NCI-H526 treated with DMSO at 0.1 percent for 48 hours (cell line): ENCODE data around the gene SEL1L2.

Experiments used
- DNase-seq: peaks from one replicate; lab custom pipeline; 2025; lab: John Stamatoyannopoulos, UW

Gene SEL1L2

GRCh38 chr20:13863244-13863643 is 127.2 kb downstream of the SEL1L2 start:
- no peak for DNase-seq

GRCh38 chr20:13862245-13862644 is 128.2 kb downstream of the SEL1L2 start:
- no peak for DNase-seq

DNA sequence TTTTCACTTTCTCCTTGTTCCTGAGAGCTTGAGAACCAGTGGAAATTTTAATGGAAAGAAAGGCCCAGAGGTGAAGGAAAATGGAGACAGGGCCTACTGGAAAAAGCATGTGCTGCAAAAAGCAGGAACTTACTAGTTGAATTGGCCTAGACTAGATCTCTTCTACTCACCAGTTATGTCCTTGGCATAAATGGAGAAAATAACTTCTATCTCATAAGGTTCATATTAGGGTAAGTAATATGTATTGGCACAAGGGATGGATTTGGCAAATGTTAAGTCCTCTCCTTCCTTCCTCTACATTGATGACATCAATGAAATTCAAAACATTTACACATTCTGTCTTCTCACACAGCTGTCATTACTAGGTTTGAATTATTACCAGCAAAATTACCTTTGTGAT is 131.5 kb downstream of the SEL1L2 start:
- DNase-seq = no peak

DNA sequence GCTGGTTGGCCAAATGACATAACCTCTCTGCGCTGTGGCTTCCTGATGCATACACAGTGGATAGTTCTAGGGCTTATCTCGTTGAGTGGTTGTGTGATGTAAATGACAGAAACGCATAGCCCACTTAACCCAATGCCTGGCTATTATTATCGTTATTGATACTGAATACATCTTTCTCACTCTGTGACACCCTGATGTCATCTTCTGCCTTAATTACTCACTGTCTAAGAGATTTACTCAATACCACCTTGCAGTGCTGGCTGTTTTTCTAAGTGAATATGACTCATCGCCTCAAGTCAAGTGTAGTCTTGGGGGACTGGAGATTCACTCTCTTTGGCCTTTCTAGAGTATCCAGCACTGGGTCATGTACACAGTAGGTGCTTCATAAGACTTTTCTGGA is 132.0 kb downstream of the SEL1L2 start:
- no peak for DNase-seq

- DNase-seq = no peak
Observed at GRCh38 chr20:13857961-13858360, 132.5 kb downstream of the SEL1L2 start.

- DNase-seq = no peak
Observed at GRCh38 chr20:13857304-13857703, 133.1 kb downstream of the SEL1L2 start.

DNA sequence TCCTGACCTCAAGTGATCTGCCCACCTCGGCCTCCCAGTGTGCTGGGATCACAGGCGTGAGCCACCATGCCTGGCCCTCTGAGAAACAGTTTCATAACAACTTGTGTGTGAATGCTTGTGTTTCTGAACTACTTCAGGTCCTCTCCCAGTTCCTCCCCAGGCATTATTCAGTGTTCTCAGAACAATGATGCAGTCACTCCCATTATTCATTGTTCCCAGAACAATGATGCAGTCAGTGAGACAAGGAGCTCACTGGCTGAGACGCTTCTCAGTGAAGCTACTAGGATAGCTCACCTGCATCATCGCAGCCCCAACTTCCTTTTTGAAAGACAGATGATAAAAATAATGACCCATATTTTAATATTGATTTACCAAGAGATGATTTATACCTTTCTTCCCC is 134.1 kb downstream of the SEL1L2 start:
- no peak for DNase-seq

DNA sequence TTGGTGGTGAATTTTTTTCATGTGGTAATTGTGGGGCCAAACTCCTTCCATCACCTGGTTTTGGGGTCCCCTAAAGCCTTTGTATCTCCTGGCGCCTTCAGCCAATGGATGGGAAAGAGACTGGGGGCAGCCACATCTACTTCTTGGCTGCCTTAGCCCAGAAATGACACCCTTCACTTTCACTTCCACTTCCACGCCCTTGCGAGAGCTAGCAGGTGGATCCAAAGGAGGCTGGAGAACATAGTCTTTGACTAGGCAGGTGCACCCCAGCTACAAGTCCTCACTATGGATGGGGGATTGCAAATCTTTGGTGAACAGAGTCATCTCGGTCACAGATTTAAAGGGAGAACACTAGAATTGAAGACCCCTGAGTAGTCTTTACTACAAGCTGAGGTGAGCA is 134.8 kb downstream of the SEL1L2 start:
- DNase-seq = no peak

DNA sequence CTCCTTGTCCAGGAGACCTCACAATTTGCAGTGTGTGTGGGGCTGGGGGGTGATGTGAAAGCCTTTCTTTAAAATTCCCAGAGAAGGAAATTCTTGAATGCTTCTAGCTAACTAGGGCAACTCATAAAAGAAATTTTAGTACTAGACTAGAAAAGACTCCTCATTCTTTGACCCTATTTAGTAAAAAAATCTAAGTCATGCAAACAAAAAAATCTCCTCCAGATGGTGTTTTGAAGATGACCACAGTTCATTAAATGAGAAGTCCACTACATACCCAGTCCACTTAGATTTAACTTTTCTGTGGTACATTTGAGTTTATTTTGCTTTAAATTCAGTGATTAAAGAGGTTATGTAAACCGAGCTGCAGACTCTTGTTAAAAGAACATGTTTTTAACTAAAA is 138.1 kb downstream of the SEL1L2 start:
- DNase-seq = no peak

DNA sequence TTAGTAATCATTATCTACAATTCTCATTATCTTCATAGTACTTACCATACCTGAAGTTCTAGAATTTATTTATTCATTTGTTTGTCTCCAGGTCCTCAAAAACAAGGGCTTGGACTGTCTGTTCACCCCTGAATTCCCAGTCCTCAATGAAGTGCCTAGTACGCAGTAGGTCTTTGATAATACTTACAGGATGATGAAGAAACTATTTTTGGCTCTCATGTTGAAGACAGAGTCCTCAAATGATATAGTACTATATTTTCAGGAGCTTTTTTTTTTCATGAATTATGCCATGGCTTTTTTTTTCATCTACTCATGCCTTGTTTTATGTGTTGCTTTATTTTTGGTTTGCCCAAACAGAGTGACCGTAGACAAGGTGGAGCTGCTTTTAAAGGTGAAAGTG is 139.1 kb downstream of the SEL1L2 start:
- DNase-seq = no peak

DNA sequence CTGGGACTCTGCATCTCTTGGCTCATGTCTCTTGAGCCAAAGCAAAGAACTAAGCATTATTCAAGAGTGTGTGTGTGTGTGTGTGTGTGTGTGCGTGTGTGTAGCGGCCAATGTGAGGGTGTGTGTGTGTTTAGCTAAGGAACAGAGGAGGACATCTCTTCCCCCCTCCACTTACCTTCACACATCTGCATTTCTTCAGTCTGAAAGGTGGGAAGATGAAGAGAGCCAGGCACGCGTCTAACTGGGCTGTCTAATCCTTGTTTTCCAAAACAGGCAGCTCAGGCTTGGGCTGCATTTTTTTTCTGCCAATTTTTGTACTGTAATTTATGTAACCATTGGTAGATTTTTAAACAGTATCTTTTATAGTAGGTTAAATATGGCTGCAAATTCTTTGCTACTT is 146.1 kb downstream of the SEL1L2 start:
- no peak for DNase-seq

DNA sequence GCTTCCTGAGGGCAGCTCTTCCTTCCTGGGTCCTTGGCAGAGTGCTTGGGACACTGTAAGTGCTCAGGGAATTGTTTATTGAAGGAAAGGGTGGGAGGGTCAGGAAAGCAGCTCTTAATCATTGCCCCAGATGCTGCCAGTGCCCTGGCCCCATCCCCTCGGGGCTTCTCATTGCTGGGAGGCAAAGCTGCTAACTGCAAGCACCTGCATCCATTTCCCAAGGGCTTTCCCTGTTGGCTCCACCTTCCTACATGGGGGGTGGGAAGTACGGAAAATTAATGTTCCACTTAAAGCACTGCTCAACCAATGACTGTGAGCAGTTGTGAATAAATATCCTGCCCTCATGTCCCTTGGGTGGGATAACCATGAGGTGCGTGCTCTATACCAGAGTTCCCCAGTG is 149.2 kb downstream of the SEL1L2 start:
- no peak for DNase-seq

GRCh38 chr20:13840093-13840465 is 150.3 kb downstream of the SEL1L2 start:
- DNase-seq = no peak

DNA sequence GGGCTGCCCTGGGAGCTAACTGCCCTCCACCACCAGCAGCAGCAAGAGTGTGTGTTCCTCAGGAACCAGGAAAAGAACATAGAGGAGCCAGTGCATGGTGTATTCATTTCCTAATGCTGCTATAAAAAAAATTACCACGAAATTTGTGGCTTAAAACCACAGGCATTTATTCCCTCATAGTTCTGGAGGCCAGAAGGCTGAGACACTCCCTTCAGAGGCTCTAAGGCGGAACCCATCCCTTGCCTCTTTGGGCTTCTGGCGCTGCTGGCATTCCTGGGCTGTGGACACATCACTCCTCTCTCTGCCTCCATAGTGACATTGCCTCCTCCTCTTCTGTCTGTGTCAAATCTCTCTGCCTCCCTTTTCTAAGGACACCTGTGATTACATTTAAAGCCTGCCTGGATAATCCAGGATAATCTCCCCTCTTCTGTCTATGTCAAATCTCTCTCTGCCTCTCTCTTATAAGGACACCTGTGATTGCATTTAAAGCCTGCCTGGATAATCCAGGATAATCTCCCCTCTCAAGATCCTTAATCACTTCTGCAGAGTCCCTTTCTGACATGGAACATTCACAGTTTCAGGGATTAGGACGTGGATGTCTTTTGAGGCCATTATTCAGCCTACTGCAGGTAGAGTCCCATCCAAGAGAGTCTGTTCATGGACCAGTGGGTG is 150.9 kb downstream of the SEL1L2 start:
- DNase-seq = no peak

- no peak for DNase-seq
Observed at GRCh38 chr20:13838664-13839063, 151.8 kb downstream of the SEL1L2 start.

- DNase-seq = no peak
Observed at GRCh38 chr20:13831476-13831875, 158.9 kb downstream of the SEL1L2 start.

DNA sequence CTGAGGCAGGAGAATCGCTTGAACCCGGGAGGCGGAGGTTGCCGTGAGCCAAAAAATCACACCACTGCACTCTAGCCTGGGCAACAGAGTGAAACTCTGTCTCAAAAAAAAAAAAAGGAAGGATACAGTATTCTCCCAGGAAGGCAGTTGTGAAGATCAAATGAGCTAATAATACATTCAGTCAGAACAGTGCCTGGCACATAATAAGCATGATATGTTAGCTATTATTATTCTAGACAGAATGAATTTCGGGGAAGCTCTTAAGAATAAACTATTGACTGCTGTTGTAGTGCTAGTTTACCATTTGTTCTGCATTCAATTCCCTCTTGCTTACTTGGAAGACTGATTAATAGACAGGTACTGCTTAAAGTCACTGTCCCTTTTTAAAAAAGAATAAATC is 164.9 kb downstream of the SEL1L2 start:
- DNase-seq = no peak

- no peak for DNase-seq
Observed at GRCh38 chr20:13824459-13824858, 166.0 kb downstream of the SEL1L2 start.

DNA sequence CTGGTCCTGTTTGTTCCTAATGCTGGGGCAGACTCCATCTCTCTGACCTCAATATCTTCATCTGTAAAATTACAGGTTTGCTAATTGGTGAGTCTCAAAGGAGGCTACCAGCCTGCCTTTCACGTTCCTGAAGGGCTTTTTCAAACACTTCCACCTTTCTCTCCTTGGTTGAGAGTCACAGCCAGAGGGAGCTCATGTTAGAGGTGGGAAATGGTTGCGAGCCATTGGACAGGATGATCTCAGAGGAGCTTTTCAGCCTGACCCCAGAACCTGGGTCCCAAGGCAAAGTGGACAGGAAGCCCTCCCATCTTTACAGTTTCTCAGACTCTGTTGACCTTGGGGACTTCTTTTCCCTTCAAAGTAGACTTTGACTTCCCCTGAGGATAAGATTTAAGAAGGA is 168.0 kb downstream of the SEL1L2 start:
- no peak for DNase-seq

DNA sequence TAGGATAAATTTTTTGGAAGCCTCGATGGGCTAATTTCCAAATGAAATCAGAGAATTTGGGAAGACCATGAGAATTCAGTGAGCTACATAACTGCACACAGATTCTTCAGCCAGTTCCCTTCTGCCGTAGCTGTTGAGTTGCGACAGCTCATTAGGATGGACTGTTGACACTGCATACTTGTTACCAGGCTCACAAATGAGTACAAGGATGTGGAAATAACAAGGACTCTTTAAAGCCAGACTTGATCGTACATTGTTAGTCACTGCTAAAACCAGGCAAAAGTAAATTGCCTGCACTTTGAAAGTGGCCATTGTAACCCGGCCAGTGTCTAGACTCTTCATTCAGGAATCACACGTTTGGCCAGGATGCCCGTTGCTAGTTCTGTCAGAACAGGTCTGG is 168.5 kb downstream of the SEL1L2 start:
- DNase-seq = no peak

DNA sequence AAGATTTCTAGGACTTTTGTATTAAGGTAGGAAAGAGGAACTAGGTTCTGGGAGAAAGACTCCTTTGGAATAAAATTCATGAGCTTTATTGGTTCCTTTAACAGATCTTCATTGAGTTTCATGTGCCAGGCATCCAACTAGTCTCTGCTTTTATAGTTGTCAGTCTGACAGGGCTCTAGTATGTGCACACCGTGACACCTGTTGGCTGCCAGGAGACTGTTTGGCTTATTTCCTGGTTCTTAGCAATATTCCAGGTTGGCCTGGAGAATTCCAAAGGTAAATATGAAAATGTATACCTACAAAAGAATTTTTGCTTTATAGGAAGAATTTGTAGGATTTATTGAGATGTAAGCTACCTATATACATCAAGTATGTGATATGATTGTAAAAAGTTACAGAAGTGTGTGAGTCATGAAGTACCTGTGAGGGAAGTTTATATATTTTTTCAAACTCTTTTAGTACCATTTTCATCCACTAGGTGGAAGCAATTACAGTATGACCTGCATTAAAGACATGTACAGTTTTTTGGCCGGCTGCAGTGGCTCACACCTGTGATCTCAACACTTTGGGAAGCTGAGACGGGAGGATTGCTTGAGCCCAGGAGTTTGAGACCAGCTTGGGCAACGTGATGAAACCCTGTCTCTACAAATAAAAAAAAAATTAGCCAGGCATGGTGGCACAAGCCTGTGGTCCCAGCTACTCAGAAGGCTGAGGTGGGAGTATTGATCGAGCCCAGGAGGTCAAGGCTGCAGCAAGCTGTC is 170.3 kb downstream of the SEL1L2 start:
- peak; percentile 60 for DNase-seq

DNA sequence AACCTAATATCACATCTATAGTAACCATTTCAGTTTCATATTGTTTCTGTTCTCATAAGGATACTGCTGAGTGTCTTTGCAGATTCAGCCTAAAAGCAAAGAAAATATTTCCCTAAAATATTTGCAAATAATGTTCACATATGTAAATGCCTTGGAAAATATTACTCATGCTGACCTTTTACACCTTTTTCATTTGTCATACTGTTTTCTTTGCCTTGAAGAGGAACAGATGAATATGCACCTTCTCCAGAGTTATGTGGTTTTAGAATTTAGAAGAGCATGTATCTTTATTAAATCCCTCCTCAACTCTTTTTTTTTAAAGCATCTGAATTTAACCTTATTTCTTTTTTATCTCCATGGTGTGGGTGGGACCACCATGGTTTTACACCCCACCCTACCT is 173.1 kb downstream of the SEL1L2 start:
- no peak for DNase-seq

DNA sequence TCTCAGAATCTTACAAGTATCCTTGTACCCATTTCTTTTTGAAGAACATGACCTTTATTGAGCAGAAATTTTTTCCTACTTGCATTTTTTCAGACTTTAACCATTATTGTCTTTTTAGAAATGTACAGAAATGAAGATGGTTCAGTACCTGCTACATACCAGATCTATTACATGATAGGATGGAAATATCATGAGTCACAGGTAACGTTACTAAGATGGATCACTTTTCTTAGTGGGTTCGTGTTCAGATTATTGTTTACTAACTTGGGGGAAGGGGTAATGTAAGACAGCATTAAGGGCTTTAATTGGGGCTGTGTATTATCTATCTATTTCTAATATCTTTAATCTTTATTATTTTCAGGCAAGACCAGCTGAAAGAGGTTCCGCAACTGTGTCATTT is 173.7 kb downstream of the SEL1L2 start:
- no peak for DNase-seq

DNA sequence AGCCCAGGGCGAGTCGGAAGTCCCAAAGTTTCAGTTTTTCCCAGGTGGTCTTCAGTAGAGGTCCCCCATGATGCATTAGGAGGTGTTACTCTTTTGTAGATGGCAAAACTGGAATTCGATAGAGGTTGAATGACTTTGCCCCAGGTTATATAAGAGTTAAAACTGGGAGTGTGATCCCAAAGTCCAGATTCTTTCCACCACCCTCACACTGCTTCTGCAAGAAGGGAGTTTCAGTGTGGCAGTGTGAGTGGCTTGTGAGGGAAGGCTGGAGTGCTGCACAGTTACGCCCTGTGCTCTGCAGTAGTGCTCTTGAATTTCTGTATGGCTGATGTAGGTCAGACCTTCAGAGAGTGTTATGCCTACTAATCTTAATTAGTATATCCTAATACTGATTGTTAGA is 175.7 kb downstream of the SEL1L2 start:
- no peak for DNase-seq
